Stimulated activated CD4-positive, alpha-beta T cell treated with anti-CD3 and anti-CD28 coated beads, TNF-alpha, amount 100 ng/mL, for 1 hour (primary cell): ENCODE data around the gene LDLRAD2.
A peak's percentile ranks its signal among the peaks of the same experiment; 100 is the strongest.
"Not testable (repeated sequence)": the region's sequence is repeated elsewhere in the genome, so short reads cannot be mapped to it uniquely, and the experiment has no call there.

Source experiments
- DNase-seq, 3 donors: peaks; one replicate each; pipeline ENCODE4 v3.0.0-alpha.2; 2020; ENCODE audit warnings: low read depth in 3 of 3, low spot score in 1 of 3

LDLRAD2 gene

DNA sequence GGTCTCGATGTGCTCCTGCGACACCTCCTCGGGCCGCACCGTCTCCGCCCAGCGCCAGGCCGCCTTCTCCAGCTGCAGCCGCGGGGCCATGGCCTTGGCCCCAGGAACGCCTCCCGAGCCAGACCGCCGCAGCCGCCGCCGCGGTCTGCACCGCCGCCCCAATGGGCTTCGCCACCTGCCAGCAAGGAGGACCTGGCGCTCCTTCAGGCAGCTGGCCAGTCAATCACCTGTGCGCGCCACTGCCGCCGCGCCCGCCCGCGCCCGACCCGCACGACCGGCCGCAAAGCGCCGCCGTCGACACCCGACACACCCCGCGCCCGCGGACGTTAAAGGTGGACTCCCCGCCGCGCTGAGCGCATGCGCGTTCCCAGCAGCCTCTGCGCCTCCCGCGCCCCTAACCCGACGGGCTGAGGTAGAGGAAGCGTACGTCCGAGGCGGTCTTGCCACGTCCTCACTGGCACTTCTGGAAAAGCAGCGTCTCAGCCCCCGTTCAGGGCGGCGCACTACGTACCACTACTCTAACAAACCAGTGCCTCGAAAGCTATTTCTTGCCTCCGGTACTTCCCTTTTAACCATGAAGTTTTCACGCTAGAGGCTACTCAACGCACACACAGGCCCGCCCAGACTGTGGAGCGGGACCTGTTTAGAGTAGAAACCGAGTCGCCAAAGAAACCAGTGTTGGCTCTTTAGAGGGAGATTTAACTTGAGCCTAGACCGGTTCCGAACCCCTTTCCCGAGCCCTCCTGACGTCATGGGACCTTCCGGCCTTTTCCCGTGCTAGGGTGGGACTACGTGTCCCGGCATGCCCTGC lies 29.0 kb upstream of the LDLRAD2 start, which contains the start of gene USP48:
Gene USP48 (minus strand): TSS at position 282 of the 811 bp plus-strand sequence. CDS start 192 bp downstream, at position 90.
- DNase-seq: peak; percentile 91 to 94 (median 92)

DNA sequence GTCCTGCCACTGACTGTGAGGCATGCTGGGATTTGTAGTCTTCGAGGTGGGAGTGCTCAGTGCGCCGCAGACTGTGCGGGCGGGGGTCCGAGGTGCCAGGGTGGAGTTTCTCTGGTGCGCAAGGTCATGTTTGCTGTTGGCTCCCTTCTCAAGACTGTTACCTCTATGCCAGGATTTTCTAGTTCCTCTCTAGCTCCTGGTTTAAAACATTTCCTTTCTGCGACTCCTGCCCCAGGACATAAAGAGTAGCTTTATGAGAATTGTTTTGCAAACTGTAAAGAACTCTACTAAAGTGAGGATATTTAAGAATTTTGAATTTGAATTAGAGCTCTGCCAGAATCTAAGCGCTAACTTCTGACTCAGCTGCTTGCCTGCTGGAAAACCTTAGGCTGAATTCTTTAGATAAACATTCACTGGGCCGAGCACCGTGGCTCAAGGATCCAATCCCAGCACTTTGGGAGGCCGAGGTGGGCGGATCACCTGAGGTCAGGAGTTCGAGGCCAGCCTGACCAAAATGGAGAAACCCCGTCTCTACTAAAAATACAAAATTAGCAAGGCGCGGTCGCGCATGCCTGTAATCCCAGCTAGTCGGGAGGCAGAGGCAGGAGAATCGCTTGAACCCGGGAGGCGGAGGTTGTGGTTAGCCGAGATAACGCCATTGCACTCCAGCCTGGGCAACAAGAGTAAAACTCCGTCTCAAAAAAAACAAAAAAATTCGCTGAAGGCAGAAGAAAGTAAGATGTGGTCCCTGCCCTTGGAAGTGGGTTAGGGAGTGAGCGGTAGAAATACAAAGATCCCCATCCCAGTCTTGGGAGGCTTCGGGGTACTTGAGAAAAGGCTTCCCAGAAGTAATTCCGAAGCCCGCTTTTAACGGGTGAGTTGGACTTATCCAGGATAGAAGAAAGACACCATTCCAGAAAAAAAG lies 28.1 kb upstream of the LDLRAD2 start:
- DNase-seq: no peak

DNA sequence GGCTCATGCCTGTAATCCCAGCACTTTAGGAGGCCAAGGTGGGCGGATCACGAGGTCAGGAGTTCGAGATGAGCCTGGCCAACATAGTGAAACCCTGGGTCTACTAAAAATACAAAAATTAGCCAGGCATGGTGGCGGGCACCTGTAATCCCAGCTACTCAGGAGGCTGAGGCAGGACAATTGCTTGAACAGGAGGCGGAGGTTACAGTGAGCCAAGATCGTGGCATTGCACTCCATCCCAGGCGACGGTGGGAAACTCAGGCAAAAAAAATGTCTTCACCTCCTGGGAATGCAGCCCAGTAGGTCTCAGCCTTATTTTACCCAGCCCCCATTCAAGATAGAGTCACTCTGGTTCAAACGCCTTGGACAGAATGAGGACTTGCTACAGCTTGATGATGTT lies 26.3 kb upstream of the LDLRAD2 start:
- not testable (repeated sequence) for DNase-seq

DNA sequence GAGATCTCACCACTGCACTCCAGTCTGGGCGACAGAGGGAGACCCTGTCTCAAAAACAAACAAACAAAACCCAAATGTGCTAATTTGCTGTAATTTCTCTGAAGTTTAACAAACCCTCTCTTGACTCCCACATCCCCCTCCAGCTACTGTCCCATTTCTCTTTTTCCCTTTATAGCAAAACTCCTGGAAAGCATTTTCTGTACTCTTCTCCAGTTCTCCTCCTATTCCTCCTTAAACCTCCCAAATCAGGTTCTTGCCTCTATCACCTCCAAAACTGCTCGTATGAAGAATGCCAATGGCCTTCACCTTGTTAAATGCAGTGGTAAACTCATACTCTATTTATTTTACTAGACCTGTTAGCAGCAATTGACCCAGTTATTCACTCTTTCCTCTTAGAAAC lies 25.4 kb upstream of the LDLRAD2 start:
- no peak for DNase-seq

DNA sequence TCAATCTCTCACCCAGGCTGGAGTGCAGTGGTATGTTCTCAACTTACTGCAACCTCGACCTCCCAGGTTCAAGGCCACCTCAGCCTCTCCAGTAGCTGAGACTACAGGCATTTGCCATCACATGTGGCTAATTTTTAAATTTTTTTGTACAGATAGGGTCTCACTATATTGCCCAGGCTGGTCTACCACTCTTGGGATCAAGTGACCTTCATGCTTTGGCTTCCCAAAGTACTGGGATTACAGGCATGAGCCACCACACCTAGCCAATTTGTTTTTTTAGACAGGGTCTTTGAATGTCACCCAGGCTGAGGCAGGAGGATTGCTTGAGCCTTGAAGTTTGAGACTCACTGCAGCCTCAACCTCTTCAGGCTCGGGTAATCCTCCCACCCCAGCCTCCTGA lies 19.0 kb upstream of the LDLRAD2 start:
- DNase-seq: no peak

DNA sequence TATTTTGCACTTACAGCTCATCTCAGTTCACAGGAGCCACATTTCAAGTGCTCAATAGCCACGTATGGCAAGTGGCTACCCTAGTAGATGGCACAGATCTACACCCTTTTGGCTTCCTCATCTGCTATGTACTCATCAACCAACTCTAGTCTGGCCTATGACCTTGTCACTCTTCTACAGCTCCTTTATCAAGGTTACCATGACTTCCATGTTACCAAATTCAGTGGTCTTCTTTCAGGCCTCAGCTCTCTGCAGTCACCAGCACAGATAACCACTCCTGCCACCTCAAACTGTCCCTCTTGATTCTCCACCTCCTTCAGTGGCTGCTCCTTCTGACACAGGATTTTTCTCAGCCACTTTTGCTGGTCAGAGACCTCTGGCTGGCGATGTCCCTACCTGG lies 17.4 kb upstream of the LDLRAD2 start:
- DNase-seq: no peak

DNA sequence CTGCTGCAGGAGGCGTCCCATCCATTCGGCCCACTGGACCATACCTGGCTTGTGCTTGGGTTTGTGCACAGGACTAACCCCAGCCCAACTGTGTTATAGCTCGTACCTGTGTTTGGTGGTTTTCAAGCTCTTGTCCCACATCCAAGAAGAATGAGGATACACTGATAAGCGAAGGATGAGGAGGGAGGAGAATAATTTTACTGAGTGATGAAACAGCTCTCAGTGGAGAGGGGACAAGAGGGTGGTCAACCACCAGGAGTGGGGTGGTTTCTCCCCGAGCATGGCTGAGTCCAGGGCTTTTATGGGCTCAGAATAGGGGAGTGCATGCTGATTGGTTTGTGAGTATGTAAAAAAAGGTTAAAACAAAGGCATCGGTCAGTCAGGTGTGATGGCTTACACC lies 17.0 kb upstream of the LDLRAD2 start:
- DNase-seq: no peak

DNA sequence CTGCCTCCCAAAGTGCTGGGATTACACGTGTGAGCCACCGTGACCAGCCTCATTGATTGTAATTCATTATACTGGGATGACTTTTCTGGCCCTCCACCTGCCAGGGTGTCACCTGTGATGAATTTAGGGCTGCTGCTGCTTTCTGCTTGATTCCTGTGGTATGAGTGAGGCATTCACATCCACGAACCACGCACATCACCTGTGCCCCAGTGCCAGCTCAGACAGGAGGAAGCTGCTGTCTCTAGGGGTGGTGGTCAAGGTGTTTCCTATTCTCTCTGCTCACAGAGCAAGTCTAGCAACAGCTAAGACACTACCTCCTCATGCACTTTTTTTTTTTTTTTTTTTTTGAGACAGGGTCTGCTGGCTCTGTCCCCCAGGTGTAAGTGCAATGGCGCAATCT lies 12.3 kb upstream of the LDLRAD2 start:
- no peak for DNase-seq

DNA sequence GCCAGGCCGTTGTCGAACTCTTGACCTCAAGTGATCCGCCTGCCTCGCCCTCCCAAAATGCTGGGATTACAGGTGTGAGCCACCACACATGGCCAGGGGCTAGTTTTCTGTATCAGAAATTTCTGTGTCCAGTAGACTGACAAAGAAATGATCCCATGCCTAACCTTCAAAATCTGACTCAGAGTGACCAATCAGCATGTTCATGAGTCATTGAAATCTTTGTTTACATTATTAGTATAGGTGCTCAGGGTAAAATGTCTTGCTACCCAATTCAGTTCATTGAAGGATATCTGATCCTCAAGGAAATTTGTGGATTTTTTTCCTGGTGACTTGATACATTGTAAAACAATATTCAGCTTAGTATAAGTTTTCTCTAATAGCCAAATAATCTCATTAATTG lies 11.0 kb upstream of the LDLRAD2 start:
- no peak for DNase-seq

DNA sequence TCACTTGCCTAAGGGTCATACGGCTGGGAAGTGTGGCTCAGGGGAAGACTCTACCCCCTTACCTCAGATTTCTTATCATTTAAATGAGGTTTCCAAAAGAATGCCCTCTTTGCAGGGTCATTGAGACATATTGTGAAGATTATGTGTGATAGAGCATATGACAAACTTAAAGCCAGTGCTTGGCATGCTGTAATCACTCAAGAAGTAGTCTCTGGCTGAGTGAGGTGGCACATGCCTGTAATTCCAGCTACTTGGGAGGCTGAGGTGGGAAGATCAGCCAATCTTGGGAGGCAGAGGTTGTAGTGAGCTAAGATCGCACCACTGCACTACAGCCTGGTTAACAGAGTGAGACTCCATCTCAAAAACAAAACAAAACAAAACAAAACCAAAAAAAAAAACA lies 7.5 kb upstream of the LDLRAD2 start:
- no peak for DNase-seq

DNA sequence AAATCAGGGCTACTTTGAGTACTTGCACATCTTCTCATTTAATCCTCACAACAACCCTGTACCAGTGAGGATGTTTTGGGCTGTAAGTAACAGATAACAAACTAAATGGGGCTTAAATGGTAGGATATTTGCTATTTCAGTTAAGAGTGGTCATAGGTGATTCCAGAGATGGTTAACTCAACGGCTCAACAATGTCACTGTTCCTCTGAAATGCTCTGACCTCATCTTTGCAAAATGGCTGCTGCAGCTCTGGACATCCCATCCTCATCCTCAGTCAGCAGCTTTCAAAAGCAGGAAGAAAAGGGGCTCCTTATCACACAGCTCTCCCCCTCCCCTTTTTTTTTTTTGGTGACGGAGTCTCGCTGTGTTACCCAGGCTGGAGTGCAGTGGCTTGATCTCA lies 1.5 kb downstream of the LDLRAD2 start:
- DNase-seq: no peak

DNA sequence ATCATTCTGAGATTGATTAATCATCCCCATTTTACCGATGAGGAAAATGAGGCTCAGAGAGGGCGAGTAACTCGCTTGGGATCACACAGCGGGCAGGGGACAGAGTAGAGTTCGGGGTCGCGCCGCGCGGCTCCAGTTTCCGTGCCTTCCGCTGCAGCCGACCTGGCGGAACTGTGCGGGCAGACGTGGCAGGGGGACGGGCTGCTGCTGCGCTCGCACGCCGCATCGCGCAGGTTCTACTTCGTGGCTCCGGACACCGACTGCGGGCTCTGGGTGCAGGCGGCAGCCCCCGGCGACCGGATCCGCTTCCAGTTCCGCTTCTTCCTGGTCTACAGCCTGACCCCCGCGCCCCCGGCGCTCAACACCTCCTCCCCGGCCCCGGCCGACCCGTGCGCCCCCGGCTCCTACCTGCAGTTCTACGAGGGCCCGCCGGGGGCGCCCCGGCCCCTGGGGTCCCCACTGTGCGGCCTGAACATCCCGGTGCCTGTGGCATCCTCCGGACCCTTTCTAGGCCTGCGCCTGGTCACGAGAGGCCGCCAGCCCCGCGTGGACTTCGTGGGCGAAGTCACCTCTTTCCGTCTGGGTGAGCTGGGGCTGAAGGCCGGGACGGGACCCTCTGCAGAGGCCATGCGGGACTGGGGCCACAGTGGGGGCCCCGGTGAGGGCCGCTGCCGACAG lies 2.3 kb downstream of the LDLRAD2 start:
- DNase-seq: peak in 1 of 3 donors; percentile 10

DNA sequence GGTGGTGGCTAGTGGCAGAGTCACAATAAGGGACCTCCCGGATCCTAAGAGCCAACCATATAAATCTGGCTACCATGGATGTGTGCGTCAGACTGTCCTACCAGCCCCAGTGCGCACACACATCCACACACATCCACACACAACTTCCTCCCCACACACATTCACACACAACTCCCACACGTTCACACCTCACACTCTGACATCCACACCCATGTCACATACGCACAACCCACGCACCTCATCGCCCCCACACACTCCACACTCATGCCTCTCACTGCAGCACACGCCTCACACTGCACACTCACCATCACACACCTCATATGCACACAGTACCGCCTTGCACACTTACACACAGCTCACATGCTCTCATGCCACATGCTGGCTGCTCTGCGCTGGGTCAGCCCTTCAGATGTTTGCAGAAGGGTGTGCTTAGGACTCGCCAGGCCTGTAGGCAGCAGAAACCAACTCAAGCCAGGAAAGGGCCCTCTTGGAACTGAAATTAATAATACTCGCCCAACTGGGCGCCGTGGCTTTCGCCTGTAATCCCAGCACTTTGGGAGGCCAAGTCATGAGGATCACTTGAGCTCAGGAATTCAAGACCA lies 3.0 kb downstream of the LDLRAD2 start:
- DNase-seq: no peak

DNA sequence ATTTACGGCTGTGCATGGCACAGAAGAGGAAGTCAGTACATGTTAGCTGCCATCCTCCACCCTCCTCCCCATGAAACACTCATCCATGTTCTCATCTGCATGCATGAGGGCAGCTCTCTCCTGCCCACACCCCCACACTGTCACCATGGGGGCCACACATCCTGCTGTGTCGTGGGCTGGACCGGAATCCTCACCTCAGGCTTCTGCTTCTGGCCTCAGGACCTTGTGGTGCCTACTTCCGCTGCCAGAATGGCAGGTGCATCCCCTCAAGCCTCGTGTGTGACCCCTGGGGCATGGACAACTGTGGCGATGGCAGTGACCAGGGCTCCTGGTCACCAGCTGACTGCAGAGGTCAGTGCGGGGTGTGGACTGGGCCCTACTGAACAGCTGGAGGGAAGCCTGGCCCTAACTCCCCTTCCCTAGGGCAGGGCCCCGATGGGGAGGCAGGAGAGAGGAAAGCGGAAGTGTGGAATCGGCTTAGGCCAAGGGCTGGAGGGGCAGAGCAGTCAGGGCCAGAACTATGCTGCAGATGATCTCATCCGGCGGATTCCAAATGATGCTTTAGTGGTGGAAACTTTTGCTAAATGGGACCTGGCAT lies 3.8 kb downstream of the LDLRAD2 start:
- no peak for DNase-seq

DNA sequence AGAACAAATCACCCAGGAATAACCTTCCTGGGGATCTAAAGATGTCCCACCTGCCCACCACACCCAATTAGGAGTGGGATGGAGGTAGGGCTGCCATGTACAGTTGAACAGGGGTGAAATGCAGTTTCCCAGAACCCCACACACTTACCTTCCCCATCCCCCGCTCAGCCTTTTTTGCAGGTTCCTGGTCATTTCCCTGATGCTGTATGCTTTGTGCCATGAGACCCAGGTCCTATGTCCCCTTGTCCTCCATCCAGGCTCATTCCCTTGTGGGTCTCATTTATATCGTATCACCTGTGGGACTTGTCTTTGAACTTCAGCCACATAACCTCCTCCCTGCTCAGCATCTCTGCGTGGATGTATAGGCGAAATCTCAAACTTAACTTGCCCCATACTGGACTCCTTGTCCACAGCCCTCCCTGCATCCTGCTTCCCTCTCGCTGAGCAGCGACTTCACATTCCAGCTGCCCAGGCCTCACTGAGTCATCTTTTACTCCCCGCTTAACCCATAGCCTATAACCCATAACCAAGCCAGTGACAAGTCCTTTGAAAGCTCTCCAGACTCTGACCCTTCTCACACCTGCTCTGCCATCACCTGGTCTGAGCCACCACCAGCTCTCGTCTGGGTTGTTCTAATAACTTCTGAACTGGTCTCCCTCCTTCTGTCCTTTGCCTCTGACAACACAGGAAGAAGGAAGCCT lies 4.7 kb downstream of the LDLRAD2 start:
- no peak for DNase-seq

DNA sequence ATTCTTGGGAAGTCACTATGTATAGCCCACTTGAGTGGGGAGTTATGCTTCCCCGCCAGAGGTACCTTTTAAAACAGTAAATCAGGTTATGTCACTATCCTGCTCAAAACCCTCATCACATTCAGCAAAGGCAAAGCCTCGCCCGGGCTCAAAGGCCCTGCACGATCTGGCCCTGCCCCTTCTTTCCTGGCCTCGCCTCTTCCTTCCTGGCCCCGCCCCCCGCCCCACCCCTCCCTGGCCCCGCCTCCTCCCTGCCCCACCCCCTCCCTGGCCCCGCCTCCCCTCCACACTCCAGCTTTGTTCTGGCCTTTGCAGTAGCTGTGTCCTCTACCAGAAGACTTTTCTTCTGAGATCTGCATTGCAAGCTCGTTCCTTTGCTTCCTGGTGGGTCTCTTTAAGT lies 6.6 kb downstream of the LDLRAD2 start:
- peak in 1 of 3 donors; percentile 5 for DNase-seq

DNA sequence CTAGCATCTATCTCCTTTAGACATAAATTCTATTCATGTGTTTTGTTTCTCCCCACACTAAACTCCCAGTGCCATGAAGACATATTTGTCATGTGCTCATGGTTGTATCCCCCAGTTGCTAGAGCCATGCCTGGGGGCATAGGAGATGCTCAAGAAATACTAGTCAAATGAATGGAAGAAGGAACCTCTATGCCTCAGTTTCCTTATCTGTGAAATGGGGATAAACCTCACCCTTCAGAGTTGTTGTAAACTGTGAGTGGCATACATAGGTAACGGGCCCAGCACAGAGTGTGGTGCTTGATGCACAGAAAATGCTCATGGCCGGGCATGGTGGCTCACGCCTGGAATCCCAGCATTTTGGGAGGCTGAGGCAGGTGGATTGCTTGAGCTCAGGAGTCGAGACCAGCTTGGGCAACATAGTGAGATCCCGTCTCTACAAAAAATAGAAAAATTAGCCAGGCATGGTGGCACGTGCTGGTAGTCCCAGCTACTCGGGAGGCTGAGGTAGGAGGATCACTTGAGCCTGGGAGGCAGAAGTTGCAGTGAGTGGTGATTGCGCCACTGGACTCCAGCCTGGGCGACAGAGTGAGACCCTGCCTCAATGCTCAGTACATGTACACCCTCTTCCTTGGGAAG lies 8.7 kb downstream of the LDLRAD2 start:
- no peak for DNase-seq

DNA sequence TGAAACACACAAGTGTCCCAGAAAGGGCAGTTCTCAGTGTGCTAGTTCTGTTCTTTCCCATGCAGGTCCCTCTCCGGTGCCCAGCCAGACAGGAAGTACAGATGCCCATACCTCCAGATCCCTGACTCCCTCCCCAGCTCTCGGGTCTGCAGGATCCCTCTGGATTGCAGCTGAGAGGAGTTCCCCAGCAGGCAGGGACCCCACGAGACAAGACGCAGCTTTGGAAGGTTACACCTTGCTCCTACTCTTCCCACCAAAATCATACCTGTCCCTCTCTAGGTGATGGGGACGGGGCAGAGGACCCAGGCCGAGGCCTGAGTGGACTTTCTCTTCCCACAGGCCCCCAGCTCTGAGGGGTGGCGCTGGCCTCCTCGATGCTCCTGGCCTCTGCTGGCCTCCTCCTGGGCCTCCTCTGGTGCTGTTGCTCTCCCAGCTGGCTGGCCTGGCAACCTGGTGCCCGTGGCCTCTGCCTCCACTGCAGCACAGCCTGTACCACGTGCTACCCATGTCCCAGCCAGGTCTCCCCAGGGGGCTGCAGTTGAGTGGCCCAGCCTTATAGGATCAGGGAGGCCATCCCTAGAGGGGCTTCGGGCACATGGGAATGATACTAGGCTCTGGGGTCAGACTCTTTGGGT lies 9.4 kb downstream of the LDLRAD2 start:
- DNase-seq: no peak

DNA sequence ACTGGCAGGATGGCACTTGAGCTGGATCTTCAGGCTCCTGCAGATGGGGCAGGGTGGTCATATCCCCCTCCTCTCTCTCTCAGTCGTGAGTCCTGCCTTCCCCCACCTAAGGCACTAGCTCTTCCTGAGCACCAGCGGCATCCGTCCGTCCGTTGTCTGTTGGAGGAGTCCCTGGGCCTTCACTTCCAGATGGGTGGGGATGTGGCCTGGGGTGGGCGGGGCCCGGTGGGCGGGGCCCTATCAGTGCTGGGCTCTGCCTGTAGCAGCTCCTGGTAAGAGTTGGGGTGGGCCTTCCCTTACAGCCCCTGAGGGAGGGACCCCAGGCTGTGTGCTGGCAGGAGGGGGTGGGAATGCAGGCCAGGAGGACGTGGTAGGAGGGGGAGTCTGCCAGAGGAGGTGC lies 10.3 kb downstream of the LDLRAD2 start:
- no peak for DNase-seq
